Measurements from ENCODE around the gene CTSZ. TPM values are rescaled to one million over a fixed set of nuclear protein-coding genes. Genes with fewer than 3 reads are reported as not detected.

CTSZ gene
- total and polyA plus RNA-seq, 2 of the 8 experiments (the other 6 are each of a cell fraction or from before 2014, with no cell fraction given) = 32.8 to 34.0 TPM

- TF ChIP-seq HDAC2 (IDR thresholded peaks at IDR 0.05; ENCODE audit: borderline replicate concordance in 1 of 2, low read depth in 2 of 2, low read length in 2 of 2) (no peak), TAF1 (IDR thresholded peaks at IDR 0.05; ENCODE audit: low read depth, low read length) (no peak), CEBPB (IDR thresholded peaks at IDR 0.05; ENCODE audit: low read depth, low read length) (no peak), POLR2AphosphoS5 (IDR thresholded peaks at IDR 0.05; ENCODE audit: low read depth, low read length) (no peak), GABPA (IDR thresholded peaks at IDR 0.05; ENCODE audit: borderline replicate concordance, insufficient read depth, low read length) (no peak), POLR2A (IDR thresholded peaks at IDR 0.05; ENCODE audit: control extremely low read depth in 1 of 2, low read depth in 2 of 2, low read length in 2 of 2) (no peak), RNF2 (IDR thresholded peaks at IDR 0.05; ENCODE audit: borderline replicate concordance, low read depth, low read length, missing control alignments, poor library complexity, severe bottlenecking) (no peak)
Observed at GRCh38 chr20:59023616-59024015, 16.6 kb upstream of the CTSZ start (continued).

Data from H1 (cell line).